ENCODE data around the gene MTHFD2L.
"Not testable (repeated sequence)": the region's sequence is repeated elsewhere in the genome, so short reads cannot be mapped to it uniquely, and the experiment has no call there.

Gene MTHFD2L

DNA sequence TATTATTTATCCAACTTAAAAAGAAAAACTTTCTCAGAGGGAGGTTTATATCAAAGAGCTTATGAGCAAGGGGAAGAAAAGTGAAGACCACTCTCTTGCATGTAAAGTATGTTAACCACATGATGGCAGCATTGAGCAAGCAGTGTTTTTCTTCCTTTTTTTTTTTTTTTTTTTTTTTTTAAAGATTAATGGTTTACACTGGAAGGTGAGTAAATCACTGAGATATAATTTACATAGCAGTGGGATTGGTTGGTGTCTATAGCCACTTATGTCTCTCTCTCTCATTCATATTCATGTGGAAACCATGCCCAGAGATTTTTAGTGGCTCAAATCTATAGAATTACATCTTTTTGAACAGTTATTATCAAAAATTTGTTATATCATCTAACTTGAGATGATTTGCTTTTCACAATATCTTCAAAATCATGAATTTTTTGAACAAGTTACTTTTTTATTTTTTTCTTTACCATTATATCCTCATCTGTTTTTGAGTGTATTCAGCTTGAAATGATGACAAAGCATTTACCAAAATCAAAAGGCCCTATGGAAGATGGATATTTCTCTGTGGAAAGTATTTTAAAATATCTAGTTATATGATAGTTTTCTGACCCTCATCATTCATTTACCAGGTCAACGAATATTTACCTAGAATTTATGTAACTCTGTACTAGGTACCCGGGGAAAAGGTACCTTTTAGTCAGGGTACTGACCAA, 31.6 kb downstream of the MTHFD2L start:
- peak; percentile 80 for DNase-seq (ENCODE audit: low spot score)

DNA sequence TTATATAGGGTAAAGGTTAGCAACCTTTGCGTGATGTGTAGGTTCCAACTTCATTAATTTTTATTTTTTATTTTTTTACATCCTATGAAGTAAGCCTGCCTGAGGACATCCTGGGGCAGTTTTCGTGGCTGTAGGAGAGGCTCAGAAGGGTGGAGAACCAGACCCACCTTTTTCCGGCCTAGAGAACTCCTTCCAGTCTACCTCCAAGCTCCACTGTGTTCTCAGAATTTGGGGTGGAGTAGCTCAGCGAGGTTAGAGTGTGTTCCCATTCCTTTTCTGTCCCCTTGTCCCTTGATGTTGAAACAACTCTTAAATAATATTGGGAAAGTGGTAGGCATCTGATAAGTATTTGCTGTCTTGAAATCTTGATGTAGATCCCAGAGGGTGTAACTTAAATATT, 32.4 kb downstream of the MTHFD2L start:
- no peak for DNase-seq (ENCODE audit: low spot score)

DNA sequence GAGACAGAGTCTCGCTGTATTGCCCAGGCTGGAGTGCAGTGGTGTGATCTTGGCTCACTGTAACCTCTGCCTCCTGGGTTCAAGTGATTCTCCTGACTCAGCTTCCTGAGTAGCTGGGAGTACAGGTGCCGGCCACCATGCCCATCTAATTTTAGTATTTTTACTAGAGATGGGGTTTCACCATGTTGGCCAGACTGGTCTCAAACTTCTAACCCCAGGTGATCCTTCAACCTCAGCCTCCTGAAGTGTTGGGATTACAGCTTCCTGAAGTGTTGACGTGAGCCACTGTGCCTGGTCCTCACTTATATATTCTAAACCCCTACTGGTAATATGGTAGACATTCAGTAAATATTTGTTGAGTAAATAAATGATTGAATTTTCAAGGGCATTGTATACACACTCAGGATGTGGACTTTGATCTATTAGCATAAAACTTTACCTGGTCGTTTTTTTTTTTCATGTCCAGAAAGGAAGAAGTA, 33.0 kb downstream of the MTHFD2L start:
- no peak for DNase-seq (ENCODE audit: low spot score)

DNA sequence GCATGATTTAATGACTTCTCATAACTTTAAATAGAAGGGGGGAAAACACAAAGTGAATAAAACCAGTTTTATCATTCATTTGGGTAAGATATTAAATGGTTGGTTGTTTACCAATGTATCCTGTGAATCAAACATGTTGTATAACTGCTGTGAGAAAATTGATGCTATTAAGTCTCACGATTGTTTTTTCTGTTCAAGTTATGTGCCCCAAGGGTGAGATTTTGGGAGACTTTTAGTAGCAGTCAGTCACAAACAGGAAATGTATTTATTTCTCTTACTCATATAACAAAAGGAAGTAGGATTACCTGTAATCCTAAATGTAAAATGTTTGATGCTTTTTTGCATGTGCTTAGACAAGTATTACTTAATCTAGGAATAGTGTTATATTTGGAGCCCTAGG, 39.2 kb downstream of the MTHFD2L start:
- DNase-seq (ENCODE audit: low spot score): no peak

DNA sequence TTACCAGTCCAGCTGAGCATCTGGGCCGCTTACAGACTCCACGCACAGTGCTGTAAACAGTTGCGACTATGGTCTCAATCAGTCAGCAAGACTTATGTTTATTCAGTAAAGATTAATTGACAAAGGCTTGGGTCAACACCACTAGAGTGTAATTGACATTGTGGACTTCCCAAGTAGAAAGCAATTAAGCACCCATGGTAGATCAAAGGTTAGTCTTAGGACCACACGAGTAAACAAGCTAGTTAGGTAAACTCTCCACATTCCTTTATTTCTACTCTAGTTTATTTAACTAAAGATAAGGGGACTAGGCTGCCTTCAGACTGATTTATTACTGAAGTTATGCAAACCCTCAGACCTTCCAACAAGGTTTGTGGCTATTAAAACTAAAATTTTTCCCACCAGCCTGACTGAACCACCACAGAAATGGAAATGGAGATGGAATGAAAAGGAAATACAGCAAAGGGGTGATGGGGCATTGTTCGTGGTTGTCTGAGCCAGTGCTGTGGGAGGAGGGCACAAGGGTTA, 44.2 kb downstream of the MTHFD2L start:
- no peak for DNase-seq (ENCODE audit: low spot score)

DNA sequence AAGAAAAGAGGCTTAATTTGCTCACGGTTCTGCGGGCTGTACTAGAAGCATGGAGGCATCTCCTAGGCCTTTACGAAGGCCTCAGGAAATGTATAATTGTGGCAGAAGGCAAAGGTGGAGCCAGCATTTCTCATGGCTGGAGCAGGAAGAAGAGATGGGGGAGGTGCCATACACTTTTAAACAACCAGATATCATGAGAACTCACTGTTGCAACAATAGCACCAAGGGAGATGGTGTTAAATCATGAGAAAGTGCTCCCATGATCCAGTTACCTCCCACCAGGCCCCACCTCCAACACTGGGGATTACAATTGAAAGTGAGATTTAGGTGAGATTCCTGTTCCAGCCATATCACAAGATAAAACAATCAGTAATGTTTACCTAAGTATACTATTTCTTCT, 45.5 kb downstream of the MTHFD2L start:
- DNase-seq (ENCODE audit: low spot score): no peak

DNA sequence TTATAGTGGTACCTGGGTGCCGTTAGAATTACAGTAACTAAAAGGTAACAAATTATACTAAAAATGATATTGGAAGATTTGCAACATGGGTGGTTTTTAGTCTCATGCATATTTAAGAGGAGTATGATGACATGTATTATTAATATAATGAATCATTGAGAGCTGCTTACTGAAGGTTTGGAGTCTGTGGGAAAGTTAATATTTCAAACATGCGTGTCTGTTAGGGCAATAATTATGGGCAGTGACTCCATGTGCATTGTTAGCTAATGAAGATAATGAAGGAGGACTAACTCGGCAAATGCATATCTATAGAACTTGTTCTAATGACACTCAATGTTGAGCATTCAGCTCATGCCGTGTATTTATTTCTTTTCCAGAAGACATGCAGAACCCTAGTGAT, 47.1 kb downstream of the MTHFD2L start:
- DNase-seq (ENCODE audit: low spot score): no peak

DNA sequence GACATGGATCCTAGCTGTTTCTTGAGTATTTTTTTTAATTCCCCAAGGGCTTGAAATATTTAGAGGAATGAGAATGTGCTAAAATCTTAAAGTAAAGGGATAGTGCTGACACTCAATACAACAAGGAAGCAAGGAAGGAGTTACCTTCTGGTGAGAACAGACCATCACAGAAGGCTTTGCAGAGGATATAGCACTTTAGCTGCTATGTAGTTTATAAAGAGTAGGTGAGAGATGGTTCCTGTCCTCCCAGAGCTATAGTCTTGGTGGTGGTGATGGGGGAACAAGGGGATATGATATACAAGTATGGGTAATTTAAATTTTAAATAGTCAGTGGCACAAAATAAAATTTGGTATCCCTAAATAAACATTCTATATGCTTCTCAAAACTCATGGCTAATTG, 47.6 kb downstream of the MTHFD2L start:
- peak; percentile 4 for DNase-seq (ENCODE audit: low spot score)

DNA sequence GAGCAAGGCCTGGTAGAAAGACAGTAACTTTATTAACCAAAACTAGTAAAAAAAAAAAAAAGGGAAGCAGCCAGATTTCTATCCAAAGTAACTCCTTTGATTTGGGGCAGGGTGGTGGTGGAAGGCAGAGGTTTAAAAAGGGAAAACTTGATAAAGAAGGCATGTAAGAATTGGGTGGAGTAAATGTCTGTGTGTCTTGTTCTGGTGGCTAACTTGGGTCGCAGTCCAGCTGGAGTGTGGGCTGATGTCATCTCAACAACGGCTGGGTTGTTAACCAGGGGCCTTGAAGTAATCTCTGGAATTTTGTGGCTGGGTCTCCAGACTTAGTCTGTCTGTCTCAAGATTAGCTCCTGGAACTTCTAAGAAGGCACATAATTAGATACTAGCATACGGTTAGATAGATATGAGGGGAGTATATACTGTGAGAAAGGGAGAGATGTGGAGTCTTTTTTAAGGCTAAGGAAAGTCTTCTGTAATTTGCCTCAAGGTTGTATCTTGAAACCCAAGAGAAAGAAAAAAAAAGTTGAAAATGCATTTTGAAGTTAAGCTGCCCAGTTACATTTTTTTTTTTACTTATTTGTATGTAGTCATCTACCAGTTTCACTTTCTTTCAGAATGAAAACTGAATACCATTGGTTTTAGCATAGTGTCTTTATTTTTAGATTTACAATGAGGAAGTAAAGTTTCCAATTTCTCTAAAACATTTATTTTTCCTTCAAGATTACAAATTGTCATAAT, 48.3 kb downstream of the MTHFD2L start:
- DNase-seq (ENCODE audit: low spot score): peak; percentile 39

DNA sequence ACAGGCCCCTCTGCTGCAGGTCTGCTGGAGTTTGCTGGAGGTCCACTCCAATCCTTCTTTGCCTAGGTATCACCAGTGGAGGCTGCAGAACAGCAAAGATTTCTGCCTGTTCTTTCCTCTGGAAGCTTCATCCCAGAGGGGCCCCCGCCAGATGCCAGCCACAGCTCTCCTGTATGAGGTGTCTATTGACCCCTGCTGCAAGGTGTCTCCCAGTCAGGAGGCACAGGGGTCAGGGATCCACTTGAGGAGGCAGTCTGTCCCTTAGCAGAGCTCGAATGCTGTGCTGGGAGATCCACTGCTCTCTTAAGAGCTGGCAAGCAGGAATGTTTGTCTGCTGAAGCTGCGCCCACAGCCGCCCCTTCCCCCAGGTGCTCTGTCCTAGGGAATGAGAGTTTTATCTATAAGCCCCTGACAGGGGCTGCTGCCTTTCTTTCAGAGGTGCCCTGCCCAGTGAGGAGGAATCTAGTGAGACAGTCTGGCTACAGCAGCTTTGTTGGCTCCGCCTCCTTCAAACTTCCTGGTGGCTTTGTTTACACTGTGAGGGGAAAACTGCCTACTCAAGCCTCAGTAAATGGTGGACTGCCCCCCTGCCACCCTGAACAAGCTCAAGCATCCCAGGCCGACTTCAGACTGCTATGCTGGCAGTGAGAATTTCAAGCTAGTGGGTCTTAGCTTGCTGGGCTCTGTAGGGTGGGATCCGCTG, 56.7 kb downstream of the MTHFD2L start:
- not testable (repeated sequence) for DNase-seq (ENCODE audit: low spot score)

DNA sequence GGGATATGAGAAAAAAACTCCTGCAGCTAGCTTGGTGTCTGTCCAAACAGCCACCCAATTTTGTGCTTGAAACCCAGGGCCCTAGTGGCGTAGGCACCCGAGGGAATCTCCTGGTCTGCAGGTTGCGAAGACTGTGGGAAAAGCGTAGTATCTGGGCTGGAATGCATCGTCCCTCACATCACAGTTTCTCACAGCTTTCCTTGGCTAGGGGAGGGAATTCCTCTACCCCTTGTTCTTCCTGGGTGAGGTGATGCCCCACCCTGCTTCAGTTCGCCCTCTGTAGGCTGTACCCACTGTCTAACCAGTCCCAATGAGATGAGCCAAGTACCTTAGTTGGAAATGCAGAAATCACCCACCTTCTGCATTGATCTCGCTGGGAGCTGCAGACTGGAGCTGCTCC, 57.3 kb downstream of the MTHFD2L start:
- not testable (repeated sequence) for DNase-seq (ENCODE audit: low spot score)

DNA sequence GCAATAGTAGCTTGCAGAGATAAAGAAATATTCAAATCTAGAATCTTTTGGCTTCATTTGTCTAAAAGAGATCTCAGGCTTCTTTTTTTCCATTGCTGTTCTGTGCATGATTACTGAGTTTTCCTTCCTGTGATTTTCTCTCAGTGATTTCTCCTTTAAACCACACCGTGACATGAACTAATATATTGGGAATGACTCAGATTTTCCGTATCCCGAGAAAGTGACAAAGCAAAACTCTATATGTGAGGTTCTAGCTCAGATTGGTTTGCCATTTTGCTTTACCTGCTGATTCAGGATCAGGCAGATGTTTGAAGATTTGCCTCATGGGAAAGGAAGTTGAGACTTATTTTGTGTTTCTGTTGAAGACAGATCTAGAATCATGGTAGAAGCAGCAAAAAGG, 59.4 kb downstream of the MTHFD2L start:
- DNase-seq (ENCODE audit: low spot score): no peak

DNA sequence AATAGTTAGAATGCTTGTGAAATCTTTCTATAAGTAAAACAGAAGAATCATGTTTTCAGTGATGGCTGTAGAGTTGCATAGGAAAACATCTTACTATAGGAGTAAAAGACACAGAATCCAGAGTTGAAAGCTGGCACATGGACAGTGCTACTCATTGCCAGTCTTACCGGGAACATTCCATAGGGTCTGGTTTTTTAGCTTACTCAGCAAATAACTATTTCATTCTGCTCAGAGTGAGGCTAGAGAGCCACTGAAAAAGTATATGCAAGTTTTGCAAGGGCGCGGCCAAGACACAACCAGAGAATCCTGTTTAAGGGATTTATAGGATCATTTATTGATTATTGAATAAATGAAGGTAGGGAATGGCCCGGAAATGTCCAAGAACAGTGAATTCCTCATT, 60.3 kb downstream of the MTHFD2L start:
- DNase-seq (ENCODE audit: low spot score): no peak

DNA sequence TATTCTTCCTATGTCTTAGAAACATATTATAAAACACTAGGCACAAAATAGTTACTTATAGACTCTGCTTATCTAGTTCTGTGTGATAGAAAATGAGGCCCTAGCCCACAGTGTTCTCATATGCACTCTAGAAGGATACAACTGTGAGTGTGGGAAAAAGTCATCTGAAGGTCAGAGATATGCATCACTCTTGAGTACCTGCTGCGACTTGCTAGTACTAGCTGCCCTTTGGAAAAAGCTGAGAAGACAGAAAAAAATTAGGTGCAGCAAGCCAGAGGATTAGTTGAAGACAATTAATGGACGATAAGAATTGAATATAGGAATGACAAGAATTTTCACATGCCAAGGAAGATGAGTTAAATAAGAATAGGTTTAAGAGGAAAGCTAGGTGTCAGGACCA, 61.3 kb downstream of the MTHFD2L start:
- DNase-seq (ENCODE audit: low spot score): no peak

DNA sequence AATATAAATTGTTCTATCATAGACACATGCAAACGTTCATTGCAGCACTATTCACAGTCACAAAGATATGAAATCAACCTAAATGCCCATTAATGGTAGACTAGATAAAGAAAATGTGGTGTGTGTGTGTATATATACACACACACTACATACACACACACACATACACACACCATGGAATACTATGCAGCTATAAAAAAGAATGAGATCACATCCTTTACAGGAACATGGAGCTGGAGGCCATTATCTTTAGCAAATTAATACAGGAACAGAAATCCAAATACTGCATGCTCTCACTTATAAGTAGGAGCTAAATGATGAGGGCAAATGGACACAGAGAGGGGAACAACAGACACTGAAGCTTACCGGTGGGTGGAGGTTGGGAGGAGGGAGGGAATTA, 65.2 kb downstream of the MTHFD2L start:
- DNase-seq (ENCODE audit: low spot score): no peak

DNA sequence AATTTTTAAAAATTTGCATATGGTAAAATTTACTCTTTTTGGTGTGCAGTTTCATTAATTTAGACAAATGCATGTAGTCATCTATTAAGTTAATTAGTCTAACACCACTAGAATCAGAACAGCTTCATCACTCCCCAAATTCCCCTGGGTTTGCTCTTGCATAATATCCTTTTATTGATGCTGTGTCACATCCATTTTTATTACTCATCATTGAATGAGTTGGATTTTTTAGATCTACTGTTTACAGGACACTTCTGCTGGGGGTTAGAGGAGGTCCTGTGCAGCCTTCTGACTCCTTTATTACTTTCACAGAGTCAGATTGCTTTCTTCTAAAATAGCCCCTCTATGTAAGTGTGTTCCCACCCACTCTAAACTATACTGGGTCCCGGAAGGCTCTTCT, 65.9 kb downstream of the MTHFD2L start:
- DNase-seq (ENCODE audit: low spot score): no peak

DNA sequence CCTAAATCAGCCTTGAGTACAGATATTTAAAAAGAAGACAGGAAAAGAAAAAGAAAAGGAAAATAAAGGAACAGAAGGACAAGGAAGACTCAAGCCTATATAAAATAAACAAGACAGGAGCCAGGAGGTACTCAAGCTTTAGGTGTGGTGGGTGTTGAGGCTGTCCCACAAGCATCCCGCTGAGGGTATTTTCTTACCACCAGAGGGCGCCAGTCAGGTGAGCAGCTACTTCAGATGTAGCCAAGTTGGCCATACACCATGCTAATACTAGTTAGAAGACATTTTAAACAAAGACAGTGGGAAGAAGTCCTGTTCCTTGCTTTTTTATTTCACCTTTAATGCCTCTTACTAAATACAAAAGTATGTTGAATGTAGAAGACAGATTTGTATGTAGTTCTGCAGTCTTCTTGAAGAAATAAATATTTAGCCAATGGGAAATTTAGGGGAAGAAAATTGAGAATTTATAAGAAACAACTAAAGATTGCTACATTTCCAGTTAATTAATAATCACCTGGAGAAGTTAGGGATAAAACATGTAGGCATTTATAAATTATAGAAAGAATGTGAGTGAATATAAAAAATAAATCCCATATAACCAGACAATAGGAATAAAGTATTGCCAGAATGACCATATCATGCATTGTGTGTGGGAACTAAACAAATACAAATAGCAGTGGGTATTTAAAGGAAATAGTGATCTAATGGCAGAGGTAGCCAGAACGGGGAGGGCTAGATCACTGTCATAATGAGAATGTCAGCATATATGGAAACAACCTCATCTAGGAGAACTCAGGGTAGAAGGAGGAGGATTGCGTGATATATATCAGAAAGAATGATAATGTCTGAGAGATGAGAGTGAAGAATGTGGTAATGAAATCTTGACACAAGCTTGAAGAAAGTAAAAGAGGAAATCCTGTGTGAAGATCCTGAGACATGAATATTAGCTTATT, 71.0 kb downstream of the MTHFD2L start:
- DNase-seq (ENCODE audit: low spot score): peak; percentile 87

DNA sequence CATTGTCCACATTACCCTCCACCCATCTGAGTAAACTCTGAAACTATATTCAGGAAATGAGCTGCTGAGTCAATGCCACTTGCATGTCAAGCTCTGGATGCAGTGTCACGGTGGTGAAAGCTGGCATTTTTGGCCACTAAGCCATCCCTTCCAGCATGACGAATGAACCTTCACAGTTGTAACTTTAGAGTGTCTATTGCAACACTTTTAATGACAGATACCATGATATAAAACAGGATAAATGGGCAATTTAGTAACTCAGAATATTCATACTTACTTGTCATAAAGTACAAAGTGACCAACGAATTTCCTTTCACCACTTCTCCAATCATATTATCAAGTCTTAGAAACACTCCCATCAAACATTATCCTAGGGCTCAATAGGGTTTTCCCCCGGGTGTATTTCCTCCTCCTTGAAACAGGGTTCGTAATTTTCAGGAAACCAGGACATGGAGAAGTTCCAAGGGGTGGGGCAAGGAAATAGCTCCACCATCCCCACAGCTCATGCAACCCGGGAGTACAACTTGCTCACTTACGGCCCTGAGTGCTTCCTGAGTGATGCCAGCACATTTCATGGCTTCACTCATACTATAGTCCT, 73.1 kb downstream of the MTHFD2L start:
- DNase-seq (ENCODE audit: low spot score): no peak

DNA sequence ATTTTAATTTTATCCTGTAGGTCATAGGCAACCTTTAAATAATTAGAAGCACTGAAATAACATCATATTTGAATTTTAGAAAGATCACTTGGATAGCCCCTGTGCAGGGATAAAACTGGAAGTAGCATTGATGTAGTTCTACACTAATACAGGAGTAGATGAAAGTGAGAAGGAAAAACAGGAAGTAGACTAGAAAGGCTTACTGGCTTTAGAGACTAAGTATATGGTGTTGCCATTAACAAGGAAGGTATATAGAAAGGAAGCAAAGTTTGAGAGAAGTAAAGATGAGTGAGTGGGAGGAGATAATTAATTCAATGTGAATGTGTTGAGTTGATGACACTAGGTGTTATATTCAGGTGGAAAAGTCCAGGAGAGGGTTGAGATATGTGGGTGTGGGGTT, 77.2 kb downstream of the MTHFD2L start:
- peak; percentile 5 for DNase-seq (ENCODE audit: low spot score)

DNA sequence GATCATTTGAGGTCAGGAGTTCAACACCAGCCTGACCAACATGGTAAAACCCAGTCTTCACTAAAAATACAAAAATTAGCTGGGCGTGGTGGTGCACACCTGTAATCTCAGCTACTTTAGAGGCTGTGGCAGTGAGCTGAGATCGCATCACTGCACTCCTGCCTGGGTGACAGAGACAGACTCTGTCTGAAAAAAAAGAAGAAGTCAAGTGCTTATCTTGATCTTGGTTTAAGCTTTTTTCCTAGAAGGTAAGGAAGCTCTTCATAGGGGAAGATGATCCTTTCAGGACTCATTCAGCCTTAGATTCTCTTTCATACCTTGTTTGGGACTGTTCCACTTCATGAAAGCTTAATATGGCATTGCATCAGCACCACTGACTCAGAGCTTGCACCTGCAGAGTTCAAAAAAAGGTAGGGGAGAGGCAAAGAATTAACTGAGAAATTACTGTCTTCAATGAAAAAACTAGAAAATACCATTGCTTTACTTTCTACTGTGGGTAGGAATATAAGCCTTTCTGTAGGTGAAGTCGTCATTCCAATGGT, 79.6 kb downstream of the MTHFD2L start:
- no peak for DNase-seq (ENCODE audit: low spot score)

DNA sequence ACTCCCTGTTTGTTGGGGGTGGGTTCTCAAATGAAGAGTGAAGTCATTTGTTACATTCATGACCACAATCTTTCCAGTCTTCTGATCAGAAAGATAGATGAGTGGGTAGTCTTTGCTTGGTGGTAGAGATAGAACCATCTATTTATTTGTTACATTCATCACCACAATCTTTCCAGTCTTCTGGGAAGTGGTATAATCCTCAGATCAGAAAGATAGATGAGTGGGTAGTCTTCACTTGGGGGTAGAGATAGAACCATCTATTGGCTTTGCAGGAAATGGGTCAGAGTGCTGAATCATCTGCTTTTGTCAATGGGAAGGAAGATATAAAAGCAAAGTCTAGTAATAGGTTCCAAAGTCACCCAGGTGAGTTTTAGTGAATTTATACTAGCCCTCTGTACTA, 86.1 kb downstream of the MTHFD2L start:
- no peak for DNase-seq (ENCODE audit: low spot score)
